Muscle of leg (tissue), 11 donors: Measurements from ENCODE around the gene TRAF3. TPM values are rescaled to one million over a fixed set of nuclear protein-coding genes. Genes with fewer than 3 reads are reported as not detected.

Experiments used
- DNase-seq: peaks from one replicate; pipeline ENCODE4 v3.0.0; 2013
- H3K27ac ChIP-seq: one replicate; pipeline ENCODE4 v1.5.1; 2013; ENCODE audit warnings: mild to moderate bottlenecking, low read length, control low read depth
- H3K27me3 ChIP-seq: one replicate; pipeline ENCODE4 v1.6.1; 2013; ENCODE audit warnings: low read length; ENCODE audit not compliant: control insufficient read depth, insufficient read depth
- H3K36me3 ChIP-seq: one replicate; pipeline ENCODE4 v1.6.1; 2013; ENCODE audit warnings: low read length; ENCODE audit not compliant: control insufficient read depth, insufficient read depth
- H3K4me1 ChIP-seq: one replicate; pipeline ENCODE4 v1.6.1; 2013; ENCODE audit warnings: low read length; ENCODE audit not compliant: control insufficient read depth, insufficient read depth
- H3K4me3 ChIP-seq: one replicate; pipeline ENCODE4 v1.5.1; 2013; ENCODE audit warnings: low read length, control low read depth
- H3K9me3 ChIP-seq: replicated peaks from 2 replicates; pipeline ENCODE4 v1.6.1; 2013; ENCODE audit warnings: low read depth, low read length; ENCODE audit not compliant: control insufficient read depth
- WGBS: methylation state at CpG from one replicate; pipeline ENCODE4 v1.1.5; 2013; ENCODE audit warnings: missing lambda C conversion rate; ENCODE audit not compliant: insufficient coverage; 5-methylcytosine and 5-hydroxymethylcytosine counted together
- polyA plus RNA-seq, 8 donors: library from polyadenylated mRNA; unstranded; fragments of 120-200 nt; gene quantifications; one replicate each; pipeline versions ENCODE4 v1.2.1 to v1.2.3, GENCODE V29; 2013; ENCODE audit warnings: inconsistent platforms in 1 of 8, low replicate concordance in 1 of 8; ENCODE audit not compliant: insufficient read length in 8 of 8, insufficient read depth in 1 of 8
- total RNA-seq: library from RNA; stranded (reverse); fragments of 120-200 nt; gene quantifications from one replicate; pipeline ENCODE4 v1.2.4, GENCODE V29; 2013

TRAF3 gene
- total and polyA plus RNA-seq, 9 donors = 9.4 to 19.7 (median 13.8) TPM

DNA sequence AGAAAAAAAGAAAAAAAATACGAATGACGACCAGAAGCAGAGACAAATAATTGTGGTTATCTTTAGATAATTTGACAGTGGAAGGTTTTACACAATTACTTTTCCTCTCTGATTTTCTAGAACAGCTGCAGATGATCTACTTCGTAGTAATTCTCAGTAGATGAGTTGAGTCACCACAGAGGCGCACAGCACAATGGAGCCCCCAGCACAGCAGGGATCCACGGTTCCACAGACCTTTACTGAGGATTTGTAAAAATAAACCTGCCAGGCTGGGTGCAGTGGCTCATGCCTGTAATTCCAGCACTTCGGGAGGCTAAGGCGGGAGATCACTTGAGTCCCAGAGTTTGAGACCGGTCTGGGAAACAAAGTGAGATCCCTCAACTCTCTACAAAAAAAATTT lies 174.6 kb downstream of the TRAF3 start:
- Histone ChIP-seq H3K4me3 (no peak overlapping the region), H3K4me1 (peaks cover 28% of the 10 kb centered on the region), H3K9me3 (no peaks in the 10 kb centered on the region), H3K27me3 (no peaks in the 10 kb centered on the region), H3K27ac (no peak overlapping the region), H3K36me3 (peaks cover 80% of the 10 kb centered on the region)
- DNase-seq = no peak
- 71% methylated on average over 3 of the region's 8 CpGs for WGBS

DNA sequence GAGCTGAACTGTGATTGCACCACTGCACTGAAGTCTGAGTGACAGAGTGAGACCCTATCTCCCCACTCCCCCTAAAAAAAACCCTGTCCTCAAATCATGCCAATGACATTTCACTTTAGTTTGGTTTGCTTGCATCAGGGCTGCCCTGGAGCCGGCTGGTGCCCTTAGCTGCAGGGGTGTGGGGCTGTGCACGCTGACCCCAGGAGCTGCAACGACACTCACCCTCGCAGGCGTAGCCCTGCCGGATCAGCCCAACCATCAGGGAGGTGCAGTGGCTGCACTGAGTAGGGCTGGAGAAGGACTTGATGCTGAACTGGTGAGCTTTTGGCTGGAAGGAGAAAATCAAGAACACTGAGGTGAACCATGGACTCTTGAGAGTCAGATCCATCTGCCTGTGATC lies 175.0 kb downstream of the TRAF3 start:
- DNase-seq = no peak
- Histone ChIP-seq H3K36me3 (peaks cover 78% of the 10 kb centered on the region), H3K27me3 (no peaks in the 10 kb centered on the region), H3K4me3 (no peak overlapping the region), H3K27ac (no peak overlapping the region), H3K4me1 (peaks cover 28% of the 10 kb centered on the region), H3K9me3 (no peaks in the 10 kb centered on the region)
- 94% methylated on average over 6 of the region's 6 CpGs for WGBS

DNA sequence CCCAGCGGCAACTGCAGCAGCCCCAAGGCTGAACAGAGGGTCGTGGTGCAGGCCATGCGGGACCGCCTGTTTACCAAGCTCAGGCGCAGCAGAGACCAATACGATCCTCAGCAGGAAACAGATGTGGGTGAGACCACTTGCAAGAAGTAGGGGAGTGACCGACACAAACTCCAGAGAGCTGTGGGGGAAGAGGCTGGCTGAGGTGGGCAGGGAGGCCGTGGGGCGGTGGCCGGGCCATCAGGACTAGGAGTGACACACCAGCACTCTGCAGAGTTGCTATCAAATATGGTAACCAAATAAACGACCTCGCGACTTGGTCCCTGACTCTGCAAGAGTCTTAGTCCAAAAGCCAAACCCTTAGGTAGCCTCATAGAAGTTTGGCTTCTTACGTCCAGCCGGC lies 175.9 kb downstream of the TRAF3 start:
- H3K27ac ChIP-seq = no peak overlapping the region
- WGBS = 82% methylated on average over 13 of the region's 15 CpGs

DNA sequence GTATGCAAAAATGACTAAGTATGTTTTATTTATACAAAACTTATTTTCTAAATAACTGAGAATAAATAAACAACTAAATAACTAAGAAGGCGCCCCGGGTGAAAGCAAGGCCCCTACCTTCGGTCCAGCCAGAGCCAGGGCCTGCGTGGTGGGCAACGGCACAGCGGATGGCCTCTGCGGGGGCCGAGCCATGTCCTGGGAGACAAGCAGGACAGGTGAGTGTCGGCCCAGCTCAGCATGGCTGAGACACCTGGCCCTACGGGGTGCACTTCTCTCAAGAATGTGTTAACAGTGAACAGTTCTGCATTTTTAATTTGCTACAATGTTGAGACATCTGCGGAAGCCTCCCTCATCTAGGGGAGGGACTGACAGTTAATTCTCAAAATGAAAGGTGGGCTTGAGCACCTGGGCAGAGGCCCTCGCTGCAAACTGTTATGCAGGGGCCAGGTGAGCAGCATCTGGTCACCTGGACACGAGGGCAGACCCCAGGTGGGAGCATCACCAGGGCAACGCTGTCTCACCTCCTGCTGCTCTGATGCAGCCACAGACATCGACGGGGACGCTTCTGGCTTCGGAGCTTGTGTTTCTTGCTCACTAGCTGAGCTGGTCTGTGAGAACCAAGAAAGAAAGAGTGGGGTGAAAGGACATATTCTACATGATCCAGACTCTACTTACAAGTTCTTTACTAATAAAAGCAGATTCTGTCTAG lies 177.0 kb downstream of the TRAF3 start:
- no peaks in the 10 kb centered on the region for H3K9me3 ChIP-seq
- no peaks in the 10 kb centered on the region for H3K27me3 ChIP-seq
- no peak for DNase-seq
- WGBS = 94% methylated on average over 17 of the region's 18 CpGs
- peaks cover 81% of the 10 kb centered on the region for H3K36me3 ChIP-seq
- no peak overlapping the region for H3K27ac ChIP-seq
- peaks cover 21% of the 10 kb centered on the region for H3K4me1 ChIP-seq
- H3K4me3 ChIP-seq = no peak overlapping the region

More for the DNA sequence above, 175.9 kb downstream of the TRAF3 start:
- peaks cover 80% of the 10 kb centered on the region for H3K36me3 ChIP-seq
- no peaks in the 10 kb centered on the region for H3K9me3 ChIP-seq
- no peak for DNase-seq
- H3K4me3 ChIP-seq = no peak overlapping the region
- H3K4me1 ChIP-seq = peaks cover 28% of the 10 kb centered on the region
- H3K27me3 ChIP-seq = no peaks in the 10 kb centered on the region

DNA sequence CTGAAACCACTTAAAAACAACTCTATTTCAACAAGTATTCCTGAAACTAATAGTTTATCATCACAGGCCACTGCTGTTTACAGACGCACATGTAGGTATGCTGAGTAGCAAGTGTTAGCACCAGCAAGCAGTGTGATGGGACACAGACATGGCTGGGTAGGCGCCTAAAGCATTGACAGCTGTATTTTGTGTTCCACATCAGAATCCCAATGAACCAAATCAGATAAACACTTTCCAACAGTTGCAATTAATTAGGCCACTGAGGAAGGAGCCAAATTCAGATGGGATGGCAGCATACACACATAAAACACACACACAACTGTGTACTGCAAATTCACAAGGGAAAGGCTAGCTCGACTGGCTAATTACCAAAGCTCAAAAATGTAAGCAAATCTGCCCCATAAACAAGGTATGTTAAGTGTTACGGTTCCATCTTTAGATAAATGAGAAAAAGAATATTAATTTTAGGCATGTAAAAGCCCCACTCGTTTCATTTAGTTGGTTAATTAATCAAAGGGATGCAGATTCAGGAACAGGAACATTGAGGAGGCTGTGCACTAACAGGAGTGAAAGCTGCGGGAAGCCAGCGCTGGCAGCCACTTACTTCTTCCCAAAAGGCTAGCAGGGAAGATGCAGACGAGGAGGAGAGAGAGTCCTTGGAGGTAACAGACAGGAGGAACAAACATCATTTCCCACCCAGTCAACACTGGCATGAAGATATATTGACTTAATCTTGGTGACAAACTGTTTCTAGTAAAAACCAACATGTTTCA lies 178.6 kb downstream of the TRAF3 start:
- 86% methylated on average over 2 of the region's 8 CpGs for WGBS

DNA sequence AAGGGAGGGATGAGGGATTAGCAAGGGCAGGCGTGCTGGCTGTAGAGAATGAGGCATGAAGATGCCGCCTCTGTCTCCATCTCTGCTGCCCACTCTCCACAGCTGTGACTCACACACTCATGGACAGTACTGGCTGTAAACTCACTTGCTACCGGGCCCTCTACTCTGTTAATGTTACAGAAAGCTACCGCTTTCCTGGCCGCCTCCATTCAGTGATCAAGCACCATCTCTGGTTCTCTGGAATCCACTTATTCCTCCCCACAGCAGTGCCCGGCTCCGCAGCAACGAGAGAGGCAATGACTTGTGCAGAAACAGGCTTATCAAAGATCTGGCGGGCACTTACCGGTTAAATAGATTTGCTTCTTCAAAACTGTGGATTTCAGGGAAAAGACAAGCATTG lies 180.0 kb downstream of the TRAF3 start:
- no peaks in the 10 kb centered on the region for H3K27me3 ChIP-seq
- no peak overlapping the region for H3K4me3 ChIP-seq
- H3K27ac ChIP-seq = no peak overlapping the region
- WGBS = 87% methylated on average over 10 of the region's 10 CpGs
- DNase-seq = no peak
- peaks cover 2% of the 10 kb centered on the region for H3K4me1 ChIP-seq
- peaks cover 83% of the 10 kb centered on the region for H3K36me3 ChIP-seq
- no peaks in the 10 kb centered on the region for H3K9me3 ChIP-seq

More for the DNA sequence above, 178.6 kb downstream of the TRAF3 start:
- Histone ChIP-seq H3K4me1 (peaks cover 7% of the 10 kb centered on the region), H3K4me3 (no peak overlapping the region), H3K27me3 (no peaks in the 10 kb centered on the region), H3K36me3 (peaks cover 80% of the 10 kb centered on the region), H3K27ac (no peak overlapping the region), H3K9me3 (no peaks in the 10 kb centered on the region)
- no peak for DNase-seq

DNA sequence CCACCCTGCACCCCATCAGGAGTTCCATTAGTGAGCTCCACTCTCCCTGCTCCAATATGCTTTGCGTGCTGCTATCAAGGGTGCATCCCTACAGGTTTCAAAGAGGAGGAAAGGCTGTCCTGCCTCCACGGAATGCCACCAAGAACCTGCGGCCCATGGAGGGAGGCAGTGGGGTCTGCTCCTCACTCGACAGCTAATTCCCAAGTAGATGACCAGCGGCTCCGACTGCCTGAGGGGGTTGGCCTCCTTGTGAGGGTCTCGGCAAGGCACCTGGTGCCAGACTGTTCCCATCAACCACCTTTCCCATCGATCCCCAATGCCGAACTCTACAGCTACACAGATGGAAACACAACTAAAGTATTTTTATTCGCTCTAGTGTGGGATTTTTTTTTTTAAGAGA lies 181.2 kb downstream of the TRAF3 start:
- H3K36me3 ChIP-seq = peaks cover 81% of the 10 kb centered on the region
- WGBS = 87% methylated on average over 7 of the region's 10 CpGs
- H3K4me3 ChIP-seq = no peak overlapping the region

More for the DNA sequence above, 181.2 kb downstream of the TRAF3 start:
- no peak for DNase-seq
- Histone ChIP-seq H3K4me1 (no peaks in the 10 kb centered on the region), H3K27me3 (no peaks in the 10 kb centered on the region), H3K9me3 (no peaks in the 10 kb centered on the region), H3K27ac (no peak overlapping the region)

Other genes with a start within 250 kb of the TRAF3 start
- 16.2 TPM for gene RCOR1, start 184.8 kb upstream of the TRAF3 start, total RNA-seq
- gene RCOR1, start 184.8 kb upstream of the TRAF3 start, polyA plus RNA-seq = 10 to 100 TPM; 22.2 to 38.7 (median 29.6) TPM
- gene AMN, start 145.2 kb downstream of the TRAF3 start, total RNA-seq = 0.58 TPM
- 10 to 100 TPM in 1 of 8 donors, 1 to 10 TPM in 2, under 1 TPM in 5; 0.21 to 11.7 (median 0.50) TPM for gene AMN, start 145.2 kb downstream of the TRAF3 start, polyA plus RNA-seq